HEK293 (cell line): ENCODE results near the gene STAC.

Source experiments
- CTCF ChIA-PET: fragments of 350-600 bp; formaldehyde crosslinking; extraction: SDS; loops from one replicate; lab custom pipeline; 2021; ENCODE audit warnings: antibody characterized with exemption; lab: Yijun Ruan, JAX
- POLR2A ChIA-PET: fragments of 300-600 bp; formaldehyde crosslinking; extraction: SDS; loops from one replicate; lab custom pipeline; 2020; ENCODE audit warnings: antibody characterized with exemption, inconsistent platforms; lab: Yijun Ruan, JAX
- H3K27ac ChIP-seq: fragments of 200-500 bp; sonication (Bioruptor generic); 2 replicates; pipeline ENCODE4 v1.5.1; 2014; ENCODE audit warnings: low read depth, low read length, control low read depth, inconsistent platforms; ENCODE audit errors: extremely low read depth
- H3K36me3 ChIP-seq, 2 experiments: fragments of 200-500 bp in 1 of 2; sonication (Bioruptor generic) in 1 of 2; 1 replicate in 1 of 2; 2 replicates in 1 of 2; pipeline ENCODE4 v1.5.1; 2014 to 2017; ENCODE audit warnings: inconsistent platforms in 2 of 2, low read length in 2 of 2; ENCODE audit not compliant: control insufficient read depth in 2 of 2, insufficient read depth in 1 of 2
- H3K4me1 ChIP-seq: fragments of 200-500 bp; sonication (Bioruptor generic); 2 replicates; pipeline ENCODE4 v1.5.1; 2014; ENCODE audit warnings: mild to moderate bottlenecking, low read length, inconsistent platforms; ENCODE audit not compliant: control insufficient read depth, insufficient read depth
- H3K4me3 ChIP-seq: 2 replicates; pipeline ENCODE4 v1.5.1; 2011; ENCODE audit warnings: low read depth, mild to moderate bottlenecking, control low read depth, low read length, moderate library complexity
- H3K9me3 ChIP-seq: fragments of 200-500 bp; sonication (Bioruptor generic); 2 replicates; pipeline ENCODE4 v1.5.1; 2014; ENCODE audit warnings: low read depth, low read length, inconsistent platforms; ENCODE audit not compliant: control insufficient read depth, insufficient read depth
- CTCF ChIP-seq: fragments of 450-650 bp; formaldehyde crosslinking; IDR thresholded peaks from 2 replicates; pipeline ENCODE4 v1.5.1; 2016; ENCODE audit warnings: missing biosample characterization, missing genetic modification characterization
- HOXD13 ChIP-seq: sonication (generic); formaldehyde crosslinking; IDR thresholded peaks from 2 replicates; pipeline ENCODE4 v1.8.0; 2022; ENCODE audit warnings: missing genetic modification reagents, borderline replicate concordance
- INSM2 ChIP-seq: fragments of 450-650 bp; formaldehyde crosslinking; IDR thresholded peaks from 2 replicates; pipeline ENCODE4 v1.5.1; 2016; ENCODE audit warnings: missing biosample characterization, missing genetic modification characterization
- KLF17 ChIP-seq: fragments of 450-650 bp; formaldehyde crosslinking; IDR thresholded peaks from 2 replicates; pipeline ENCODE4 v1.5.1; 2016; ENCODE audit warnings: missing biosample characterization, missing genetic modification characterization
- OVOL3 ChIP-seq: fragments of 450-650 bp; formaldehyde crosslinking; IDR thresholded peaks from 2 replicates; pipeline ENCODE4 v1.5.1; 2016; ENCODE audit warnings: missing biosample characterization, missing genetic modification characterization
- SETDB1 ChIP-seq: IDR thresholded peaks from one replicate; pipeline ENCODE4 v1.6.1; 2017; ENCODE audit warnings: mild to moderate bottlenecking, low read length, moderate library complexity, mixed read lengths; ENCODE audit not compliant: insufficient read length
- TCF7L2 ChIP-seq: IDR thresholded peaks from 2 replicates; pipeline ENCODE4 v1.6.1; 2011; ENCODE audit warnings: low read depth, mild to moderate bottlenecking, inconsistent platforms, low read length, moderate library complexity, borderline replicate concordance
- YY1 ChIP-seq: fragments of 450-650 bp; formaldehyde crosslinking; IDR thresholded peaks from 2 replicates; pipeline ENCODE4 v1.5.1; 2018; ENCODE audit warnings: missing biosample characterization, missing genetic modification characterization
- ZNF138 ChIP-seq: fragments of 450-650 bp; formaldehyde crosslinking; IDR thresholded peaks from 2 replicates; pipeline ENCODE4 v1.5.1; 2016; ENCODE audit warnings: missing biosample characterization, missing genetic modification characterization, borderline replicate concordance
- ZNF140 ChIP-seq: fragments of 450-650 bp; formaldehyde crosslinking; IDR thresholded peaks from 2 replicates; pipeline ENCODE4 v1.5.1; 2016; ENCODE audit warnings: missing biosample characterization, missing genetic modification characterization
- ZNF146 ChIP-seq: fragments of 450-650 bp; formaldehyde crosslinking; IDR thresholded peaks from 2 replicates; pipeline ENCODE4 v1.5.1; 2016; ENCODE audit warnings: missing biosample characterization, missing genetic modification characterization
- ZNF202 ChIP-seq: fragments of 450-650 bp; formaldehyde crosslinking; IDR thresholded peaks from 2 replicates; pipeline ENCODE4 v1.5.1; 2016; ENCODE audit warnings: missing biosample characterization, missing genetic modification characterization, borderline replicate concordance
- ZNF223 ChIP-seq: fragments of 450-650 bp; formaldehyde crosslinking; IDR thresholded peaks from 2 replicates; pipeline ENCODE4 v1.5.1; 2016; ENCODE audit warnings: missing biosample characterization, missing genetic modification characterization
- ZNF266 ChIP-seq: fragments of 450-650 bp; formaldehyde crosslinking; IDR thresholded peaks from 2 replicates; pipeline ENCODE4 v1.5.1; 2016; ENCODE audit warnings: missing biosample characterization, missing genetic modification characterization, low read depth
- ZNF366 ChIP-seq: fragments of 450-650 bp; formaldehyde crosslinking; conservative IDR thresholded peaks from 2 replicates; pipeline ENCODE4 v1.5.1; 2016; ENCODE audit warnings: missing biosample characterization, missing genetic modification characterization
- ZNF518A ChIP-seq: fragments of 450-650 bp; formaldehyde crosslinking; conservative IDR thresholded peaks from 2 replicates; pipeline ENCODE4 v1.5.1; 2016; ENCODE audit warnings: low read depth, missing biosample characterization, missing genetic modification characterization
- ZNF548 ChIP-seq: fragments of 450-650 bp; formaldehyde crosslinking; IDR thresholded peaks from 2 replicates; pipeline ENCODE4 v1.5.1; 2016; ENCODE audit warnings: missing biosample characterization, missing genetic modification characterization
- ZNF571 ChIP-seq: fragments of 450-650 bp; formaldehyde crosslinking; IDR thresholded peaks from 2 replicates; pipeline ENCODE4 v1.5.0; 2017; ENCODE audit warnings: missing biosample characterization, missing genetic modification characterization
- ZNF621 ChIP-seq: fragments of 450-650 bp; formaldehyde crosslinking; IDR thresholded peaks from 2 replicates; pipeline ENCODE4 v1.5.1; 2017; ENCODE audit warnings: missing biosample characterization, missing genetic modification characterization
- ZNF623 ChIP-seq: fragments of 450-650 bp; formaldehyde crosslinking; IDR thresholded peaks from 2 replicates; pipeline ENCODE4 v1.5.1; 2016; ENCODE audit warnings: missing biosample characterization, missing genetic modification characterization
- ZNF776 ChIP-seq: fragments of 450-650 bp; formaldehyde crosslinking; IDR thresholded peaks from 2 replicates; pipeline ENCODE4 v1.5.0; 2017; ENCODE audit warnings: missing biosample characterization, missing genetic modification characterization, borderline replicate concordance
- ZSCAN30 ChIP-seq: fragments of 450-650 bp; IDR thresholded peaks from 2 replicates; pipeline ENCODE4 v1.5.1; 2018; ENCODE audit warnings: missing biosample characterization, mild to moderate bottlenecking, missing genetic modification characterization, moderate library complexity
- ZXDB ChIP-seq: fragments of 450-650 bp; formaldehyde crosslinking; IDR thresholded peaks from 2 replicates; pipeline ENCODE4 v1.5.1; 2016; ENCODE audit warnings: missing biosample characterization, missing genetic modification characterization

STAC gene

GRCh38 chr3:36480911-36481648, 100.8 kb downstream of the STAC start:
- H3K9me3 ChIP-seq: no peaks in the 10 kb centered on the region
- ChIA-PET POLR2A (no interaction called here), CTCF (no interaction called here)
- no peak overlapping the region for H3K27ac ChIP-seq
- no peak for TF ChIP-seq CTCF (tag by site-specific recombination)
- no peak for TF ChIP-seq YY1 (tag by site-specific recombination)
- TF ChIP-seq ZNF776 (tag by site-specific recombination): no peak
- no peak for TF ChIP-seq ZNF366 (tag by site-specific recombination)
- no peak for TF ChIP-seq KLF17 (tag by site-specific recombination)
- TF ChIP-seq ZNF140: no peak
- no peak for TF ChIP-seq HOXD13 (CRISPR knock-in tag)
- no peak for TF ChIP-seq TCF7L2
- no peak for TF ChIP-seq ZNF518A (tag by site-specific recombination)
- no peak for TF ChIP-seq ZNF223 (tag by site-specific recombination)
- no peak for TF ChIP-seq ZNF266 (tag by site-specific recombination)
- TF ChIP-seq ZNF202 (tag by site-specific recombination): no peak
- TF ChIP-seq ZSCAN30 (tag by site-specific recombination): no peak
- no peak for TF ChIP-seq ZNF623 (tag by site-specific recombination)
- no peak overlapping the region for H3K4me3 ChIP-seq
- no peaks in the 10 kb centered on the region for H3K4me1 ChIP-seq
- H3K36me3 ChIP-seq: no peaks in the 10 kb centered on the region

DNA sequence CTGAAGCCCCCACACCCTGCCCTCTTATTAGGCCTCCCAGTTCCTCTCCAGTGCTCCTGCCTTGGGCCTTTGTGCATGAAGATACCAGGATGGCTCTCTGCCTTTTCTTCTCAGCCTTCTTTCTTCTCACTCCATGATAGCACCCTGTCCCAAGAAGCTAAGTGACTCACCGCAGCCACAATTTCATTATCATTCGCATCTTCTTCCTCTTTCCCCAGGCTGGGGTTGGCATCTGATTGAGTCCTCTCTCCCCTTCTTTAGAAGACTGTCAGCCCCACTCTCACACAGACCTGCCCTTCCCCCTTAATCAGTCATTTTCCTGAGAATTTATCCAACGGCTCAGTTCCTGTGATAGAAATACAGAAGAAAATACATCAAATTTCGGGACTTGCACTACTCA, 102.0 kb downstream of the STAC start:
- CTCF ChIA-PET: no interaction called here
- H3K4me3 ChIP-seq: no peak overlapping the region
- TF ChIP-seq ZNF548 (tag by site-specific recombination): no peak
- TF ChIP-seq OVOL3 (tag by site-specific recombination): no peak
- no peak for TF ChIP-seq SETDB1
- TF ChIP-seq ZNF146 (tag by site-specific recombination): no peak
- TF ChIP-seq ZXDB (tag by site-specific recombination): no peak
- no peak for TF ChIP-seq ZNF571 (tag by site-specific recombination)
- TF ChIP-seq ZNF138 (tag by site-specific recombination): no peak
- TF ChIP-seq INSM2 (tag by site-specific recombination): no peak
- no peak for TF ChIP-seq ZNF621
- peaks cover 0 to 5% of the 10 kb centered on the region in 2 experiments; a peak in 1 of 3 replicates for H3K36me3 ChIP-seq
- POLR2A ChIA-PET: no interaction called here
- H3K27ac ChIP-seq: no peak overlapping the region
- H3K4me1 ChIP-seq: no peaks in the 10 kb centered on the region
- no peaks in the 10 kb centered on the region for H3K9me3 ChIP-seq
